ENCODE data around the gene DDX10. TPM values are rescaled to one million over a fixed set of nuclear protein-coding genes. Genes with fewer than 3 reads are reported as not detected.

The DDX10 gene
- total and polyA plus RNA-seq, 3 donors from 2014 or later = 25.7 to 64.4 (median 59.2) TPM

DNA sequence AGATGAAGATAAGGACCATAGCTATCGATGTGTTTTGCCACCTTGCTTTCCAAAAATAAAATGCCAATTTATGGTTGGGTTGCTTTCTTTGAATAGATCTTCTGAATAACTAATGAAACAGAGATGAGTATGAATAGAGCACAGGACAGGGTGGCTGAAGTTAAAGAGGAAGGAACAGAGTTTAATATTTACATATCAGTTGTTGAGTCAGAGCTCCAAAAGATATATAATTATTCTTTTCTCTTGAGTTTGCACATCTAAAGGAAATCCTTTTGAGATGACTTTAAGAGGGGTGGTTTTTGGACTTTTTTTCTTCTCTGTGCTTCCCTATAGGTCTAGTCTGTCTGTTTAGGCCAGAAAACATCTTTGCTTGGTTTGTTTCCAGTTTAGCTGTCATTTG is 115.2 kb downstream of the DDX10 start:
- Histone ChIP-seq H3K36me3 (ENCODE audit: low read depth, missing control alignments) (no peaks in the 10 kb centered on the region), H3K4me1 (peaks cover 11% of the 10 kb centered on the region), H3K27ac (no peak overlapping the region), H3K4me3 (no peak overlapping the region), H3K27me3 (no peaks in the 10 kb centered on the region), H3K9me3 (no peaks in the 10 kb centered on the region)
- no peak for DNase-seq
- intact Hi-C loops (cut with DNase I; ENCODE audit: low total_unique reads) = no loop called here
- no peak for TF ChIP-seq POLR2A (IDR thresholded peaks at IDR 0.05)
- TF ChIP-seq, protein P1, sequence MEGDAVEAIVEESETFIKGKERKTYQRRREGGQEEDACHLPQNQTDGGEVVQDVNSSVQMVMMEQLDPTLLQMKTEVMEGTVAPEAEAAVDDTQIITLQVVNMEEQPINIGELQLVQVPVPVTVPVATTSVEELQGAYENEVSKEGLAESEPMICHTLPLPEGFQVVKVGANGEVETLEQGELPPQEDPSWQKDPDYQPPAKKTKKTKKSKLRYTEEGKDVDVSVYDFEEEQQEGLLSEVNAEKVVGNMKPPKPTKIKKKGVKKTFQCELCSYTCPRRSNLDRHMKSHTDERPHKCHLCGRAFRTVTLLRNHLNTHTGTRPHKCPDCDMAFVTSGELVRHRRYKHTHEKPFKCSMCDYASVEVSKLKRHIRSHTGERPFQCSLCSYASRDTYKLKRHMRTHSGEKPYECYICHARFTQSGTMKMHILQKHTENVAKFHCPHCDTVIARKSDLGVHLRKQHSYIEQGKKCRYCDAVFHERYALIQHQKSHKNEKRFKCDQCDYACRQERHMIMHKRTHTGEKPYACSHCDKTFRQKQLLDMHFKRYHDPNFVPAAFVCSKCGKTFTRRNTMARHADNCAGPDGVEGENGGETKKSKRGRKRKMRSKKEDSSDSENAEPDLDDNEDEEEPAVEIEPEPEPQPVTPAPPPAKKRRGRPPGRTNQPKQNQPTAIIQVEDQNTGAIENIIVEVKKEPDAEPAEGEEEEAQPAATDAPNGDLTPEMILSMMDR (IDR thresholded peaks at IDR 0.05) = no peak
- 87 to 88% methylated on average over 1 of the region's 1 CpG for WGBS, 2 donors

DNA sequence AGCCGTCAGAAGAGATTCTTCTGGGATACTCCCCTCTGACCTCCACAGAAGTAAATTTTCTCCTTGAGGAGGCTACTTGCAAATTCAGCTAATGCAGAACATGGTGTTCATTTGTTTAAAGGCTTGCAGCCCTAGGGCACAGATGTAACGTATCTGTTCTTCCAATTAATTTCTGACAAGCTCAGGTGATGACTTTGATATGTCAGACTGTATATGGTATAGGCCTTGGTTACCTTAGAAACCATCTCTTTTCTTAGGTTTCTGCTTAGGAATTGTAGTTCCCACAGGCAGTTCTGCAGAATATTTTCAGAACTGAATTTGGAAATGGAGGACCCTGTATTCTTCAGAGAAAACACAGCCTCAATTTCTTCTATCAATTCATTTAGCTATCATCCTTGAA is 117.1 kb downstream of the DDX10 start:
- no peaks in the 10 kb centered on the region for H3K36me3 ChIP-seq (ENCODE audit: low read depth, missing control alignments)
- intact Hi-C loops (cut with DNase I; ENCODE audit: low total_unique reads) = no loop called here
- TF ChIP-seq, protein P1 (IDR thresholded peaks at IDR 0.05) = no peak
- no peak for TF ChIP-seq POLR2A (IDR thresholded peaks at IDR 0.05)

DNA sequence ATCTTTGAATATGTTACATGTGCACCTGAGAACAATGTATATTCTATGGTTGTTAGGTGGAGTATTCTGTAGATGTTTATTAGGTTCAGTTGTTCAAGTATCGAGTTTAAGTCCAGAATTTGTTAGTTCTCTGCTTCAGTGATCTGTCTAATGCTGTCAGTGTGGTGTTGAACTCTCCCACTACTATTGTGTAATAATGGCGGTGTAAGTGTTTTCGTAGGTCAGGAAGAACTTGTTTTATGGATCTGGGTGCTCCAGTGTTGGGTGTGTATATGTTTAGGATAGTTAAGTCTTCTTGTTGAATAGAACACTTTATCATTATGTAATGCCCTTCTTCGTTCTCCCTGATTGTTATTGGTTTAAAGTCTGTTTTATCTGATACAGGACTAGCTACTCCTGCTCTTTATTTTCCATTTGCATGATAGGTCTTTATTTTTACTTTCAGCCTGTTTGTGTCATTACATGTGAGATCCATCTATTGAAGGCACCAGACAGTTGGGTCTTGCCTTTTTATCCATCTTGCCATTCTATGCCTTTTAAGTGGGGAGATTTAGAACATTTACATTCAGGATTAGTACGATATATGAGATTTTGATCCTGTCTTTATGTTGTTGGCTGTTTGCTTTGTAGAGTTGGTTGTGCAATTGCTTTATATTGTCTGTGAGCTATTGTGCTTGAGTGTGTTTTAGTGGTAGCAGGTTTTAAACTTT is 121.6 kb downstream of the DDX10 start:
- no peak overlapping the region for H3K27ac ChIP-seq
- peaks cover 8% of the 10 kb centered on the region for H3K4me1 ChIP-seq
- no peak for DNase-seq
- intact Hi-C loops (cut with DNase I; ENCODE audit: low total_unique reads) = no loop called here
- no peaks in the 10 kb centered on the region for H3K36me3 ChIP-seq (ENCODE audit: low read depth, missing control alignments)
- 93 to 94% methylated on average over 5 of the region's 5 CpGs for WGBS, 2 donors
- no peak for TF ChIP-seq POLR2A (IDR thresholded peaks at IDR 0.05)
- TF ChIP-seq, protein P1 (IDR thresholded peaks at IDR 0.05) = no peak
- H3K27me3 ChIP-seq = no peaks in the 10 kb centered on the region
- no peaks in the 10 kb centered on the region for H3K9me3 ChIP-seq
- no peak overlapping the region for H3K4me3 ChIP-seq

More for the DNA sequence above, 117.1 kb downstream of the DDX10 start:
- Histone ChIP-seq H3K4me3 (no peak overlapping the region), H3K27ac (peak overlapping the region in 1 of 2 donors; percentile 47), H3K4me1 (peaks cover 11% of the 10 kb centered on the region), H3K27me3 (no peaks in the 10 kb centered on the region), H3K9me3 (no peaks in the 10 kb centered on the region)
- 32 to 49% methylated on average over 2 of the region's 2 CpGs for WGBS, 2 donors
- no peak for DNase-seq

DNA sequence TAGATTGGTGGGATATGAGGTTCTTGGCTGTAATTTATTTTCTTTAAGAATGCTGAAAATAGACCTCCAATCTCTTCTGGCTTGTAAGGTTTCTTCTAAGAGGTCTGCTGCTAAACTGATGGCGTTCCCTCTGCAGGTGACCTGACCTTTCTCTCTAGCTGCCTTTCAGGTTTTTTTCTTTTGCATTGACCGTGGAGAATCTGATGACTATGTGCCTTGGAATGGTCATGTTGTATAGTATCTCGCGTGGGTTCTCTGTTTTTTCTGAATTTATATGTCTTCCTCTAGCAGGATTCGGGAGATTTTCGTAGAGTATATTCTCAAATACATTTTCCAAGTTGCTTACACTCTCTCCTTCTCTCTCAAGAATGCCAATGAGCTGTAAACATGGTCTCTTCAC is 122.2 kb downstream of the DDX10 start:
- WGBS, 2 donors = 91 to 95% methylated on average over 6 of the region's 6 CpGs

More for the DNA sequence above, 122.2 kb downstream of the DDX10 start:
- intact Hi-C loops (cut with DNase I; ENCODE audit: low total_unique reads) = no loop called here
- Histone ChIP-seq H3K27me3 (no peaks in the 10 kb centered on the region), H3K4me3 (no peak overlapping the region), H3K4me1 (peaks cover 1% of the 10 kb centered on the region), H3K27ac (no peak overlapping the region), H3K36me3 (ENCODE audit: low read depth, missing control alignments) (no peaks in the 10 kb centered on the region), H3K9me3 (no peaks in the 10 kb centered on the region)
- no peak for DNase-seq
- no peak for TF ChIP-seq POLR2A (IDR thresholded peaks at IDR 0.05)
- TF ChIP-seq, protein P1 (IDR thresholded peaks at IDR 0.05) = no peak

All from testis (tissue), 3 donors.